ENCODE results near the gene PIAS1.

The PIAS1 gene

GRCh38 chr15:68239025-68239424 lies 184.9 kb downstream of the PIAS1 start:
- DNase-seq (ENCODE audit: low spot score) = no peak

GRCh38 chr15:68241088-68241935 lies 187.2 kb downstream of the PIAS1 start:
- DNase-seq (ENCODE audit: low spot score) = no peak
